Activated T-cell treated with anti-CD3 and anti-CD28 coated beads, Interleukin-2, amount 50 U/mL, for 24 hours (primary cell): Measurements from ENCODE around the gene CPA4.
"Not testable (repeated sequence)": the region's sequence is repeated elsewhere in the genome, so short reads cannot be mapped to it uniquely, and the experiment has no call there.

Source experiments
- DNase-seq: peaks from one replicate; pipeline ENCODE4 v3.0.0-alpha.2; 2020
- H3K27ac Mint-ChIP-seq: 2 replicates; pipeline ENCODE4 v1.8.0; 2020; ENCODE audit warnings: mild to moderate bottlenecking, mixed read lengths
- H3K27me3 Mint-ChIP-seq: 2 replicates; pipeline ENCODE4 v1.8.0; 2020; ENCODE audit warnings: mixed read lengths
- H3K36me3 Mint-ChIP-seq: 2 replicates; pipeline ENCODE4 v1.8.0; 2020; ENCODE audit warnings: low read depth, mixed read lengths
- H3K4me1 Mint-ChIP-seq: 2 replicates; pipeline ENCODE4 v1.8.0; 2020; ENCODE audit warnings: low read depth, mixed read lengths
- H3K4me3 Mint-ChIP-seq: 2 replicates; pipeline ENCODE4 v1.8.0; 2020; ENCODE audit warnings: mild to moderate bottlenecking, moderate library complexity, mixed read lengths
- H3K9me3 Mint-ChIP-seq: 2 replicates; pipeline ENCODE4 v1.8.0; 2020; ENCODE audit warnings: mixed read lengths

Gene CPA4

DNA sequence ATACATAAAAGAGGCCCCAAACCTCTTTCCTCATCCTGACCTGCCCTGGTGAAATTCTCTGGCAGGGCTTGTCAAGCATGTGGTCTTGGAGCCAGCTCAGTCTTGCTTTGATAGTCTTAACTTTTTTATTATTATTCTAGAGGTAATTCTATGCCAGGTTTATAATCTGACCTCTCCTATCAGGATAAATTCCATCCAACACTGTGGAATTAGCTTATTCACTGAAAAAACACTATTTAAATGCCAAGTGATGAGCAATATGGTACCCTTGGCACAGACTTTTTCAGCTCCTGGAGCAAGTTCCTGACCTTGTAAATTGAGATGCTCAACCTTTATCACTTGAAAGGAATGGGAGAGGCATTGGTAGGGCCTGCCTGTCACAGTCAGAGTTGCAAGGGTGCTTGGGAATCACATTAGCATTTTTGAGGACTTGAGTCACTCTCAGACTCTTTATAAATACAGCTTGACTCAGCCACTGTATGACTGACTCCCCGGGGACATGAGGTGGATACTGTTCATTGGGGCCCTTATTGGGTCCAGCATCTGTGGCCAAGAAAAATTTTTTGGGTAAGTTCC, at the start of gene CPA4:
TSS of gene CPA4 (plus strand) at position 480 of the 576 bp plus-strand sequence. CDS start at position 500, 20 bp downstream.
- no peaks in the 10 kb centered on the region for H3K4me1 Mint-ChIP-seq
- DNase-seq, result no peak
- no peak within 1 kb of the TSS for H3K27ac Mint-ChIP-seq
- no peaks in the 10 kb centered on the region for H3K36me3 Mint-ChIP-seq
- no peak within 1 kb of the TSS for H3K4me3 Mint-ChIP-seq
- no peaks in the 10 kb centered on the region for H3K27me3 Mint-ChIP-seq
- no peaks in the 10 kb centered on the region for H3K9me3 Mint-ChIP-seq

GRCh38 chr7:130243486-130243885, 49.5 kb upstream of the CPA4 start:
- DNase-seq, result not testable (repeated sequence)

DNA sequence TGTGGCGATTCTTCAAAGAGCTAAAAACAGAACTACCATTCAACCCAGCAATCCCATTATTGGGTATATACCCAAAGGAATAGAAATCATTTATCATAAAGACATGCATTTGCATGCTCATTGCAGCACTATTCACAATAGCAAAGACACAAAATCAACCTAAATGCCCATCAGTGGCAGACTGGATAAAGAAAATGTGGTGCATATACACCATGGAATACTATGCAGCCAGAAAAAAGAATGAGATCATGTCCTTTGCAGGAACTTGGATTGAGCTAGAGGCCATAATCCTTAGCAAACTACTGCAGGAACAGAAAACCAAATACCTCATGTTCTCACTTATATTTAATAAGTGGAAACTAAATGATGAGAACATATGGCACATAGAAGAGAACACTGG, 46.5 kb upstream of the CPA4 start:
- not testable (repeated sequence) for H3K27ac Mint-ChIP-seq, H3K9me3 Mint-ChIP-seq, H3K4me3 Mint-ChIP-seq, H3K36me3 Mint-ChIP-seq, H3K27me3 Mint-ChIP-seq, DNase-seq
- H3K4me1 Mint-ChIP-seq, result peaks cover 16% of the 10 kb centered on the region

More at GRCh38 chr7:130243486-130243885, 49.5 kb upstream of the CPA4 start:
- H3K4me3 Mint-ChIP-seq, H3K27ac Mint-ChIP-seq, H3K9me3 Mint-ChIP-seq, H3K27me3 Mint-ChIP-seq, H3K36me3 Mint-ChIP-seq: not testable (repeated sequence)
- H3K4me1 Mint-ChIP-seq, result peaks cover 16% of the 10 kb centered on the region

DNA sequence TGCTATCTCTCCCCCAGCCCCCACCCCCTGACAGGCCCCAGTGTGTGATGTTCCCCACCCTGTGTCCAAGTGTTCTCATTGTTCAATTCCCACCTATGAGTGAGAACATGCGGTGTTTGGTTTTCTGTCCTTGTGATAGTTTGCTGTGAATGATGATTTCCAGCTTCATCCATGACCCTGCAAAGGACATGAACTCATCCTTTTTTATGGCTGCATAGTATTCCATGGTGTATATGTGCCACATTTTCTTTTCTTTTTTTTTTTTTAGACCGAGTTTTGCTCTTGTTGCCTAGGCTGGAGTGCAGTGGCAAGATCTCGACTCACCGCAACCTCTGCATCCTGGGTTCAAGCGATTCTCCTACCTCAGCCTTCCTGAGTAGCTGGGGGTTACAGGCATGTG, 44.1 kb upstream of the CPA4 start:
- H3K4me3 Mint-ChIP-seq, H3K36me3 Mint-ChIP-seq, H3K4me1 Mint-ChIP-seq: not testable (repeated sequence)

GRCh38 chr7:130249626-130250025, 43.3 kb upstream of the CPA4 start:
- not testable (repeated sequence) for DNase-seq, H3K4me3 Mint-ChIP-seq, H3K4me1 Mint-ChIP-seq, H3K36me3 Mint-ChIP-seq, H3K27me3 Mint-ChIP-seq, H3K27ac Mint-ChIP-seq
- H3K9me3 Mint-ChIP-seq, result peaks cover 16% of the 10 kb centered on the region

More for the DNA sequence above, 44.1 kb upstream of the CPA4 start:
- not testable (repeated sequence) for DNase-seq, H3K27me3 Mint-ChIP-seq, H3K27ac Mint-ChIP-seq
- peaks cover 13% of the 10 kb centered on the region for H3K9me3 Mint-ChIP-seq

GRCh38 chr7:130254555-130254954, 38.4 kb upstream of the CPA4 start:
- Mint-ChIP-seq H3K27me3 (no peaks in the 10 kb centered on the region), H3K4me1 (no peaks in the 10 kb centered on the region), H3K27ac (no peak overlapping the region), H3K4me3 (no peak overlapping the region), H3K36me3 (peaks cover 2% of the 10 kb centered on the region), H3K9me3 (peaks cover 14% of the 10 kb centered on the region)
- no peak for DNase-seq

DNA sequence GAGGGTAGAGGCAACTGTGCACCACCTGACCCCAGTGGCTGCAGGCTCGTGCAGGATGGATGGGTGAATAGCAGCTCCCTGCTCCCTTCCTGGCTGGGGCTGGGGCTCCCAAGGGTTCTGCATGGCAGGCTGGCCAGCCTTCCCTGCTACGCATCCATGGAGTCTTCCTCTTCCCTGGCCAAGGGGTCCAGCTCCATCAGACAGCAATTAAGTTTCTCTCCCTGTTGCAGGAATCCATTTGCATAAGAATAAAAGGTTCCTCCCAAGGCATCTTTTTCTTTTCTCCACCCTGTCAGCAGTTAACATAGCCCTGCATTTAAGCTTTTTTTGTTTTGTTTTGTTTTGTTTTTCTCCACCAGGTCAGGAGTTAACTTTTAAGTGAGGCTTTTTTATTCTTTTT, 36.3 kb upstream of the CPA4 start:
- Mint-ChIP-seq H3K9me3 (peaks cover 14% of the 10 kb centered on the region), H3K27ac (no peak overlapping the region), H3K36me3 (peaks cover 2% of the 10 kb centered on the region), H3K4me1 (no peaks in the 10 kb centered on the region), H3K27me3 (no peaks in the 10 kb centered on the region), H3K4me3 (no peak overlapping the region)
- DNase-seq, result no peak

DNA sequence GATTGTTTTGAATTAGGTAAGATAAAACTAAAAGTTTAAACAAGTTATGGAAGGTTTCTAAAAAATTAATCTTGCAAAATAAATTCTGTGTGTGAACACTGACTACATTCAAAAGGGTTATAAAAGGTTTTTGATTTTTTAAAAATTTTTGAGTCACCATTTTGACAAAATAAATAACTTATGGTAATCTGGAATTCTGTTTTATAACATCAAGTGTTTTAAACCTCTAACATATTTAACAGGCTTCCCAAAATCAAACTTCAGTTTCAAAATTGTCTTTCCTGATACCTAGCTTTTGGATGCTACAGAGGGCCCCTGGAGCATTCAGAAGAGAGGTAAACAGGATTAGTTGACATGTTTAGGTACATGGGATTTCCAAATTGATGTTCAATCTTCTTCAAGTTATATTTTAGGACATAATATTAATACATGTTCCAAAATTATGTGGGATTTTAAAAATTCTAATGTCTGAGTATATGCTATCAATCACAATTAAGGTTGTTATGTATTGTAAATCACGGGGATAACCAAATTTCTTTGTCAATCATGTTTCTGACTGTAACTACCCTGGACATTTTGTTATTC, 34.4 kb upstream of the CPA4 start:
- H3K36me3 Mint-ChIP-seq, result peaks cover 2% of the 10 kb centered on the region
- no peak overlapping the region for H3K4me3 Mint-ChIP-seq
- DNase-seq, result no peak

GRCh38 chr7:130262448-130262847, 30.5 kb upstream of the CPA4 start:
- H3K4me1 Mint-ChIP-seq, result no peaks in the 10 kb centered on the region
- peaks cover 7% of the 10 kb centered on the region for H3K9me3 Mint-ChIP-seq
- H3K27ac Mint-ChIP-seq, result no peak overlapping the region

More for the DNA sequence above, 34.4 kb upstream of the CPA4 start:
- no peaks in the 10 kb centered on the region for H3K4me1 Mint-ChIP-seq
- H3K27ac Mint-ChIP-seq, result no peak overlapping the region
- peaks cover 11% of the 10 kb centered on the region for H3K9me3 Mint-ChIP-seq
- H3K27me3 Mint-ChIP-seq, result no peaks in the 10 kb centered on the region

GRCh38 chr7:130263130-130263529, 29.8 kb upstream of the CPA4 start:
- no peak overlapping the region for H3K27ac Mint-ChIP-seq
- peaks cover 6% of the 10 kb centered on the region for H3K9me3 Mint-ChIP-seq
- DNase-seq, result no peak
- no peak overlapping the region for H3K4me3 Mint-ChIP-seq
- no peaks in the 10 kb centered on the region for H3K27me3 Mint-ChIP-seq
- H3K36me3 Mint-ChIP-seq, result no peaks in the 10 kb centered on the region
- no peaks in the 10 kb centered on the region for H3K4me1 Mint-ChIP-seq

More at GRCh38 chr7:130262448-130262847, 30.5 kb upstream of the CPA4 start:
- no peak overlapping the region for H3K4me3 Mint-ChIP-seq
- no peaks in the 10 kb centered on the region for H3K27me3 Mint-ChIP-seq
- H3K36me3 Mint-ChIP-seq, result no peaks in the 10 kb centered on the region
- no peak for DNase-seq

DNA sequence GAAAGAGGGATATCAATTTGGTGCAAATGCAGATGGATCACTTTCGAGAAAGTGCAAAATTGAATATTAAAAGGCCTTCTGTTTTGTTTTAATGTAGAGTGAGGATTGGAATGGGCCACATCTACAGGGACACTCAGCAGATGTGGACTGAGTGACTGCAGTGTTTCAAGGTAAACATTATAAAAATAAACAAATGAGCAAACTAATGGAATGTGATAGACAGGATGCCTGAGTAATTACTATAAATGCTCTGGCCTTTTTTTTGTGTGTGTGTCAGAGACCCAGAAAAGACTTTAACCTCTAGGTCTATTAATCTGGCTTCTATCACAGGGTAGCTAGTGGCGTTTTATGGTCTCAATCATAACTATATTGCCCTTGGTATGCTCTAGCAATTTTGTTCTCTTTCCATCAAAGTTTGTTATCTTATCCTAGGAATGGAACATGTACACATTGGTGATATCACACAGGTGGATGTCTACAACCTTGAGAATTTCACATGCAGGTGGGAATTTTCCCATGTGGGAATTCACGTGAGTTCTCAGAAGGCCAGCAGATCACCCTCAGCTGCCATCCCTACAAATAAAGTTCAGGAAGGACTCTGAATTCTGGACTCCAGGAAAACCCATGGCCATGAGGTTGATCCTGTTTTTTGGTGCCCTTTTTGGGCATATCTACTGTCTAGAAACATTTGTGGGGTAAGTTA, 26.6 kb upstream of the CPA4 start, which contains the start of gene CPA2:
TSS of gene CPA2 (plus strand) at position 606 of the 703 bp plus-strand sequence. CDS start at position 625, 19 bp downstream.
- Mint-ChIP-seq H3K9me3 (no peaks in the 10 kb centered on the region), H3K4me1 (no peaks in the 10 kb centered on the region), H3K36me3 (no peaks in the 10 kb centered on the region), H3K27ac (no peak within 1 kb of the TSS), H3K27me3 (peaks cover 3% of the 10 kb centered on the region), H3K4me3 (no peak within 1 kb of the TSS)
- DNase-seq, result no peak

- Mint-ChIP-seq H3K4me1 (no peaks in the 10 kb centered on the region), H3K27me3 (peaks cover 3% of the 10 kb centered on the region), H3K9me3 (no peaks in the 10 kb centered on the region), H3K36me3 (no peaks in the 10 kb centered on the region), H3K27ac (no peak overlapping the region), H3K4me3 (no peak overlapping the region)
- DNase-seq, result no peak
Measured at GRCh38 chr7:130266961-130267321, 26.0 kb upstream of the CPA4 start.

GRCh38 chr7:130268463-130269317, 24.3 kb upstream of the CPA4 start:
- H3K27ac Mint-ChIP-seq, result no peak overlapping the region
- DNase-seq, result no peak
- H3K36me3 Mint-ChIP-seq, result no peaks in the 10 kb centered on the region
- H3K9me3 Mint-ChIP-seq, result no peaks in the 10 kb centered on the region
- H3K27me3 Mint-ChIP-seq, result peaks cover 7% of the 10 kb centered on the region
- no peak overlapping the region for H3K4me3 Mint-ChIP-seq
- peaks cover 7% of the 10 kb centered on the region for H3K4me1 Mint-ChIP-seq

GRCh38 chr7:130269318-130269694, 23.7 kb upstream of the CPA4 start:
- Mint-ChIP-seq H3K9me3 (no peaks in the 10 kb centered on the region), H3K27ac (no peak overlapping the region), H3K4me1 (peaks cover 10% of the 10 kb centered on the region), H3K4me3 (no peak overlapping the region), H3K36me3 (no peaks in the 10 kb centered on the region), H3K27me3 (peaks cover 11% of the 10 kb centered on the region)
- no peak for DNase-seq
